H9 (cell line): Measurements from ENCODE around the gene DAB2IP. TPM values are rescaled to one million over a fixed set of nuclear protein-coding genes. Genes with fewer than 3 reads are reported as not detected.
A peak's percentile ranks its signal among the peaks of the same experiment; 100 is the strongest.

Experiments
- DNase-seq: peaks from one replicate; pipeline ENCODE4 v3.0.0-alpha.2; 2017
- H2AFZ ChIP-seq: one replicate; pipeline ENCODE4 v1.6.1; 2013; ENCODE audit warnings: mild to moderate bottlenecking, low read length, control low read depth, moderate library complexity
- H2AK5ac ChIP-seq: 2 replicates; pipeline ENCODE4 v1.6.1; 2013; ENCODE audit warnings: low read length, control low read depth, mixed read lengths; ENCODE audit not compliant: insufficient read length
- H2BK120ac ChIP-seq: one replicate; pipeline ENCODE4 v1.6.1; 2013; ENCODE audit warnings: low read depth, mild to moderate bottlenecking, low read length, control low read depth, inconsistent platforms; ENCODE audit not compliant: poor library complexity, severe bottlenecking
- H2BK12ac ChIP-seq: 2 replicates; pipeline ENCODE4 v1.6.1; 2013; ENCODE audit warnings: low read length, control low read depth, mixed read lengths, low read depth; ENCODE audit not compliant: insufficient read length
- H2BK15ac ChIP-seq: 2 replicates; pipeline ENCODE4 v1.6.1; 2013; ENCODE audit warnings: low read depth, low read length, control low read depth
- H2BK20ac ChIP-seq: one replicate; pipeline ENCODE4 v1.6.1; 2013; ENCODE audit warnings: low read depth, mild to moderate bottlenecking, low read length, control low read depth, inconsistent platforms; ENCODE audit not compliant: poor library complexity, severe bottlenecking
- H2BK5ac ChIP-seq: 2 replicates; pipeline ENCODE4 v1.6.1; 2013; ENCODE audit warnings: low read length, control low read depth, mixed read lengths; ENCODE audit not compliant: insufficient read length
- H3K14ac ChIP-seq: 2 replicates; pipeline ENCODE4 v1.6.1; 2013; ENCODE audit warnings: low read length, control low read depth; ENCODE audit not compliant: insufficient read depth
- H3K18ac ChIP-seq: 2 replicates; pipeline ENCODE4 v1.6.1; 2013; ENCODE audit warnings: low read depth, mild to moderate bottlenecking, mixed read lengths, low read length, control low read depth; ENCODE audit not compliant: insufficient read length
- H3K23ac ChIP-seq: 2 replicates; pipeline ENCODE4 v1.6.1; 2013; ENCODE audit warnings: low read length, control low read depth, mixed read lengths, low read depth; ENCODE audit not compliant: insufficient read length
- H3K23me2 ChIP-seq: 2 replicates; pipeline ENCODE4 v1.6.1; 2013; ENCODE audit warnings: low read depth, mild to moderate bottlenecking, mixed read lengths, low read length, control low read depth; ENCODE audit not compliant: insufficient read length, poor library complexity, severe bottlenecking
- H3K27ac ChIP-seq: 2 replicates; pipeline ENCODE4 v1.5.1; 2013; ENCODE audit warnings: low read length, control low read depth, mixed read lengths, low read depth; ENCODE audit not compliant: insufficient read length
- H3K27me3 ChIP-seq: 2 replicates; pipeline ENCODE4 v1.6.1; 2013; ENCODE audit warnings: low read length, control low read depth, inconsistent platforms; ENCODE audit not compliant: insufficient read depth
- H3K4ac ChIP-seq: 2 replicates; pipeline ENCODE4 v1.6.1; 2013; ENCODE audit warnings: low read depth, mild to moderate bottlenecking, control low read depth, inconsistent platforms, low read length, moderate library complexity
- H3K4me1 ChIP-seq: 2 replicates; pipeline ENCODE4 v1.6.1; 2013; ENCODE audit warnings: low read length, control low read depth, inconsistent platforms; ENCODE audit not compliant: insufficient read depth
- H3K4me2 ChIP-seq: 2 replicates; pipeline ENCODE4 v1.6.1; 2013; ENCODE audit warnings: low read length, control low read depth, mixed read lengths; ENCODE audit not compliant: insufficient read length, insufficient read depth
- H3K56ac ChIP-seq: 2 replicates; pipeline ENCODE4 v1.6.1; 2013; ENCODE audit warnings: low read depth, mild to moderate bottlenecking, mixed read lengths, low read length, control low read depth; ENCODE audit not compliant: insufficient read length
- H3K79me1 ChIP-seq: 2 replicates; pipeline ENCODE4 v1.6.1; 2013; ENCODE audit warnings: low read depth, mild to moderate bottlenecking, moderate library complexity, low read length, control low read depth, inconsistent platforms; ENCODE audit not compliant: insufficient read depth, poor library complexity, severe bottlenecking
- H3K79me2 ChIP-seq: 2 replicates; pipeline ENCODE4 v1.6.1; 2013; ENCODE audit warnings: low read length, control low read depth, inconsistent platforms; ENCODE audit not compliant: insufficient read depth
- H3K9ac ChIP-seq: 2 replicates; pipeline ENCODE4 v1.6.1; 2013; ENCODE audit warnings: low read length, control low read depth, mixed read lengths; ENCODE audit not compliant: insufficient read length; ENCODE audit errors: extremely low read depth
- H3K9me3 ChIP-seq: one replicate; pipeline ENCODE4 v1.6.1; 2013; ENCODE audit warnings: low read depth, low read length, inconsistent platforms; ENCODE audit not compliant: control insufficient read depth
- H3T11ph ChIP-seq: one replicate; pipeline ENCODE4 v1.6.1; 2013; ENCODE audit warnings: mild to moderate bottlenecking, low read length, control low read depth, inconsistent platforms
- H4K20me1 ChIP-seq: one replicate; pipeline ENCODE4 v1.6.1; 2013; ENCODE audit not compliant: control insufficient read depth, insufficient read length, insufficient read depth
- H4K5ac ChIP-seq: 2 replicates; pipeline ENCODE4 v1.6.1; 2013; ENCODE audit warnings: low read depth, mild to moderate bottlenecking, mixed read lengths, low read length, control low read depth; ENCODE audit not compliant: insufficient read length
- H4K8ac ChIP-seq: replicated peaks from 2 replicates; pipeline ENCODE4 v1.6.1; 2013; ENCODE audit warnings: low read length, control low read depth, mixed read lengths, low read depth; ENCODE audit not compliant: insufficient read length
- H4K91ac ChIP-seq: 2 replicates; pipeline ENCODE4 v1.6.1; 2013; ENCODE audit warnings: low read depth, mild to moderate bottlenecking, moderate library complexity, mixed read lengths, low read length, control low read depth; ENCODE audit not compliant: insufficient read length
- H3K27ac Mint-ChIP-seq, 3 experiments: 2 replicates in 2 of 3; 3 replicates in 1 of 3; pipeline ENCODE4 v1.8.0; 2020 to 2021; ENCODE audit warnings: mixed read lengths in 3 of 3, mild to moderate bottlenecking in 1 of 3, moderate library complexity in 1 of 3
- H3K27me3 Mint-ChIP-seq: 2 replicates; pipeline ENCODE4 v1.8.0; 2021; ENCODE audit warnings: low read depth, mild to moderate bottlenecking, moderate library complexity, mixed read lengths
- H3K36me3 Mint-ChIP-seq, 3 experiments: 2 replicates in 2 of 3; 3 replicates in 1 of 3; pipeline ENCODE4 v1.8.0; 2020 to 2021; ENCODE audit warnings: low read depth in 3 of 3, mixed read lengths in 3 of 3; ENCODE audit not compliant: insufficient read depth in 1 of 3
- H3K4me1 Mint-ChIP-seq, 2 experiments: 2 replicates each; pipeline ENCODE4 v1.8.0; 2020; ENCODE audit warnings: mixed read lengths in 2 of 2
- H3K4me3 Mint-ChIP-seq, 2 experiments: 2 replicates in 1 of 2; 3 replicates in 1 of 2; pipeline ENCODE4 v1.8.0; 2020 to 2021; ENCODE audit warnings: mild to moderate bottlenecking in 2 of 2, mixed read lengths in 2 of 2, moderate library complexity in 1 of 2
- H3K9me3 Mint-ChIP-seq, 2 experiments: 2 replicates in 1 of 2; 3 replicates in 1 of 2; pipeline ENCODE4 v1.8.0; 2020; ENCODE audit warnings: mild to moderate bottlenecking in 2 of 2, mixed read lengths in 2 of 2, moderate library complexity in 1 of 2
- WGBS: extraction: QIAGEN DNeasy Blood & Tissue Kit; methylation state at CpG from one replicate; pipeline ENCODE4 v1.1.7; 2013; ENCODE audit warnings: missing lambda C conversion rate, low lambda C conversion rate, mixed read lengths; ENCODE audit not compliant: insufficient read length; ENCODE audit errors: extremely low coverage; 5-methylcytosine and 5-hydroxymethylcytosine counted together
- total RNA-seq: library from RNA; stranded (reverse); gene quantifications from 2 replicates; pipeline ENCODE4 v1.2.1, GENCODE V29; 2021
- TF ChIP-seq, protein P1 (sequence below): fragments of 200-600 bp; sonication (generic); conservative IDR thresholded peaks from 3 replicates; pipeline ENCODE4 v1.8.0; 2021; ENCODE audit warnings: antibody characterized with exemption, mild to moderate bottlenecking

DAB2IP gene
- total RNA-seq, 1 experiment from 2014 or later: 22.6 TPM

DNA sequence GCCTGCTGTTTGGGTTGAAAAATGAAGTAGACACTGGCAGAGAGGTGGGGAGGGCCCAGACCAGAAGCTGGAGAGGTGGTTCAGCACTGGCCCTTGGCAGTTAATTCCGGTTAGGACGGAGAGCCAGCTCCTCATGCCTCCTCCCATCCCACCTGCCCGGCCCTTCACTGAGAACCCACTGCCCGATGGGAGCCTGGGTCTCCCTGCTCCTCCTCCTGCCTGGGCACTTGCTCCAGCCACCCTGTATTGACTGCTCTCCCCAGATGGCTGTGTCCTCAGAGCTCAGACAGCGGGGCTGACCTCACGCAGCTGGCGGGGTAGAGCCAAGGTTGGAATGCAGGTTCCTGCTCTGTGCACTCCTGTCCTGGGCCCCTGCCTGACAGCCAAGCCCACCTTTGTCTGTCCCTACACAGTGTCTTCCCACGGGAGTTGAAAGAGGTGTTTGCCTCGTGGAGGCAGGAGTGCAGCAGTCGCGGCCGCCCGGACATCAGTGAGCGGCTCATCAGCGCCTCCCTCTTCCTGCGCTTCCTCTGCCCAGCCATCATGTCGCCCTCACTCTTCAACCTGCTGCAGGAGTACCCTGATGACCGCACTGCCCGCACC is 114.7 kb downstream of the DAB2IP start:
- WGBS: no CpG with 5 or more reads among the region's 19 CpGs
- no peak overlapping the region for H3K27ac ChIP-seq
- peak overlapping the region in 1 of 3 experiments; percentile 85; a peak in 1 of 7 replicates for H3K27ac Mint-ChIP-seq
- no peaks in the 10 kb centered on the region for H3K27me3 ChIP-seq
- H3T11ph ChIP-seq: no peak overlapping the region
- H3K36me3 Mint-ChIP-seq: peaks cover 25 to 51% (median 36%) of the 10 kb centered on the region in 3 experiments; a peak in 6 of 7 replicates
- H3K56ac ChIP-seq: no peak overlapping the region
- H2BK12ac ChIP-seq: no peak overlapping the region
- H2BK20ac ChIP-seq: no peak overlapping the region
- H4K8ac ChIP-seq: no peak overlapping the region
- H3K4me2 ChIP-seq: no peak overlapping the region
- H3K9me3 Mint-ChIP-seq: no peaks in the 10 kb centered on the region
- no peak overlapping the region for H2BK15ac ChIP-seq
- no peak overlapping the region for H3K14ac ChIP-seq
- DNase-seq: no peak
- no peak overlapping the region for H3K4ac ChIP-seq
- H4K91ac ChIP-seq: no peak overlapping the region
- H3K18ac ChIP-seq: no peak overlapping the region
- no peak overlapping the region for H3K9ac ChIP-seq
- H2BK5ac ChIP-seq: no peak overlapping the region
- H3K27me3 Mint-ChIP-seq: no peaks in the 10 kb centered on the region; the same call in 1 of the 2 replicates
- no peaks in the 10 kb centered on the region for H3K79me1 ChIP-seq
- H3K23me2 ChIP-seq: no peaks in the 10 kb centered on the region
- H3K4me1 Mint-ChIP-seq: peaks cover 0 to 3% of the 10 kb centered on the region in 2 experiments; a peak in 1 of 4 replicates
- H2BK120ac ChIP-seq: no peak overlapping the region
- TF ChIP-seq, protein P1, sequence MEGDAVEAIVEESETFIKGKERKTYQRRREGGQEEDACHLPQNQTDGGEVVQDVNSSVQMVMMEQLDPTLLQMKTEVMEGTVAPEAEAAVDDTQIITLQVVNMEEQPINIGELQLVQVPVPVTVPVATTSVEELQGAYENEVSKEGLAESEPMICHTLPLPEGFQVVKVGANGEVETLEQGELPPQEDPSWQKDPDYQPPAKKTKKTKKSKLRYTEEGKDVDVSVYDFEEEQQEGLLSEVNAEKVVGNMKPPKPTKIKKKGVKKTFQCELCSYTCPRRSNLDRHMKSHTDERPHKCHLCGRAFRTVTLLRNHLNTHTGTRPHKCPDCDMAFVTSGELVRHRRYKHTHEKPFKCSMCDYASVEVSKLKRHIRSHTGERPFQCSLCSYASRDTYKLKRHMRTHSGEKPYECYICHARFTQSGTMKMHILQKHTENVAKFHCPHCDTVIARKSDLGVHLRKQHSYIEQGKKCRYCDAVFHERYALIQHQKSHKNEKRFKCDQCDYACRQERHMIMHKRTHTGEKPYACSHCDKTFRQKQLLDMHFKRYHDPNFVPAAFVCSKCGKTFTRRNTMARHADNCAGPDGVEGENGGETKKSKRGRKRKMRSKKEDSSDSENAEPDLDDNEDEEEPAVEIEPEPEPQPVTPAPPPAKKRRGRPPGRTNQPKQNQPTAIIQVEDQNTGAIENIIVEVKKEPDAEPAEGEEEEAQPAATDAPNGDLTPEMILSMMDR: no peak
- H2AFZ ChIP-seq: no peak overlapping the region
- no peak overlapping the region for H4K5ac ChIP-seq
- no peak overlapping the region for H3K4me3 Mint-ChIP-seq
- no peaks in the 10 kb centered on the region for H4K20me1 ChIP-seq
- no peaks in the 10 kb centered on the region for H3K4me1 ChIP-seq
- no peaks in the 10 kb centered on the region for H3K79me2 ChIP-seq
- H3K9me3 ChIP-seq: no peaks in the 10 kb centered on the region
- no peak overlapping the region for H3K23ac ChIP-seq
- H2AK5ac ChIP-seq: no peak overlapping the region
